Neural cell (in vitro differentiated cells): ENCODE measurements around the gene DACH1. TPM values are rescaled to one million over a fixed set of nuclear protein-coding genes. Genes with fewer than 3 reads are reported as not detected.

Experiments
- H2AFZ ChIP-seq: fragments of 200-600, 300-800 bp; sonication (generic), shearing (Covaris generic); 2 replicates; pipeline ENCODE4 v1.6.0; 2014; ENCODE audit warnings: low read depth, mild to moderate bottlenecking, antibody characterized with exemption, low read length, moderate library complexity
- H3F3A ChIP-seq: fragments of 200-600 bp; shearing (Covaris generic); 2 replicates; pipeline ENCODE4 v1.6.1; 2016; ENCODE audit warnings: mild to moderate bottlenecking, moderate library complexity, mixed read lengths, antibody characterized with exemption, low read length; ENCODE audit not compliant: insufficient read depth, poor library complexity, severe bottlenecking
- H3K27ac ChIP-seq: fragments of 200-600, 300-800 bp; sonication (generic), shearing (Covaris generic); 2 replicates; pipeline ENCODE4 v1.5.1; 2014; ENCODE audit warnings: mild to moderate bottlenecking, low read length, moderate library complexity
- H3K27me3 ChIP-seq: fragments of 300-800, 200-600 bp; sonication (generic), shearing (Covaris generic); 2 replicates; pipeline ENCODE4 v1.6.0; 2014; ENCODE audit warnings: mild to moderate bottlenecking, low read depth, low read length, moderate library complexity; ENCODE audit not compliant: insufficient read depth
- H3K36me3 ChIP-seq: fragments of 300-800, 200-600 bp; sonication (generic), shearing (Covaris generic); 2 replicates; pipeline ENCODE4 v1.5.1; 2014; ENCODE audit warnings: mild to moderate bottlenecking, antibody characterized with exemption, low read length, moderate library complexity; ENCODE audit not compliant: insufficient read depth
- H3K4me2 ChIP-seq: fragments of 300-800, 200-600 bp; sonication (generic), shearing (Covaris generic); 2 replicates; pipeline ENCODE4 v1.6.0; 2014; ENCODE audit warnings: mild to moderate bottlenecking, low read length
- H3K4me3 ChIP-seq: fragments of 300-800, 200-600 bp; sonication (generic), shearing (Covaris generic); 2 replicates; pipeline ENCODE4 v1.5.1; 2014; ENCODE audit warnings: mild to moderate bottlenecking, low read length, moderate library complexity
- H3K79me2 ChIP-seq: fragments of 200-600 bp; shearing (Covaris generic); replicated peaks from 2 replicates; pipeline ENCODE4 v1.6.0; 2014; ENCODE audit warnings: mild to moderate bottlenecking, low read length, moderate library complexity; ENCODE audit not compliant: insufficient read depth
- H3K9ac ChIP-seq: fragments of 300-800, 200-600 bp; sonication (generic), shearing (Covaris generic); 2 replicates; pipeline ENCODE4 v1.6.1; 2016; ENCODE audit warnings: mild to moderate bottlenecking, low read length, mixed read lengths
- H3K9me2 ChIP-seq: fragments of 200-600 bp; shearing (Covaris generic); 2 replicates; pipeline ENCODE4 v1.6.1; 2016; ENCODE audit warnings: mild to moderate bottlenecking, low read length, mixed read lengths; ENCODE audit not compliant: insufficient read depth
- H3K9me3 ChIP-seq: fragments of 200-600, 300-800 bp; sonication (generic), shearing (Covaris generic); 2 replicates; pipeline ENCODE4 v1.6.1; 2016; ENCODE audit warnings: mild to moderate bottlenecking, mixed run types, low read length, moderate library complexity, mixed read lengths
- H4K20me1 ChIP-seq: fragments of 200-600 bp; shearing (Covaris generic); 2 replicates; pipeline ENCODE4 v1.6.1; 2016; ENCODE audit warnings: mild to moderate bottlenecking, mixed run types; ENCODE audit not compliant: insufficient read depth
- CTCF ChIP-seq: fragments of 450-650 bp; IDR thresholded peaks from 2 replicates; pipeline ENCODE4 v1.5.1; 2014; ENCODE audit warnings: antibody characterized with exemption, mild to moderate bottlenecking, moderate library complexity; ENCODE audit not compliant: poor library complexity, severe bottlenecking
- EP300 ChIP-seq: fragments of 450-650 bp; conservative IDR thresholded peaks from 2 replicates; pipeline ENCODE4 v1.6.1; 2014; ENCODE audit warnings: antibody characterized with exemption, mild to moderate bottlenecking, moderate library complexity; ENCODE audit not compliant: poor library complexity, severe bottlenecking
- EZH2 ChIP-seq: fragments of 200-600, 300-800 bp; shearing (Covaris generic), sonication (generic); IDR thresholded peaks from 2 replicates; pipeline ENCODE4 v1.6.1; 2014; ENCODE audit warnings: antibody characterized with exemption, low read length, borderline replicate concordance, mild to moderate bottlenecking; ENCODE audit not compliant: insufficient read depth, poor library complexity, severe bottlenecking
- MXI1 ChIP-seq: fragments of 450-650 bp; conservative IDR thresholded peaks from 2 replicates; pipeline ENCODE4 v1.6.1; 2014; ENCODE audit warnings: antibody characterized with exemption, mild to moderate bottlenecking; ENCODE audit not compliant: poor library complexity, severe bottlenecking
- POLR2AphosphoS5 ChIP-seq: IDR thresholded peaks from 2 replicates; pipeline ENCODE4 v1.6.1; 2012
- RAD21 ChIP-seq: fragments of 450-650 bp; conservative IDR thresholded peaks from 2 replicates; pipeline ENCODE4 v1.6.1; 2014; ENCODE audit warnings: antibody characterized with exemption, mild to moderate bottlenecking, moderate library complexity
- REST ChIP-seq: IDR thresholded peaks from 2 replicates; pipeline ENCODE4 v1.6.1; 2012; ENCODE audit warnings: borderline replicate concordance
- SMC3 ChIP-seq: fragments of 450-650 bp; conservative IDR thresholded peaks from 2 replicates; pipeline ENCODE4 v1.6.1; 2014; ENCODE audit warnings: antibody characterized with exemption, mild to moderate bottlenecking, moderate library complexity; ENCODE audit not compliant: poor library complexity
- TAF1 ChIP-seq: IDR thresholded peaks from 2 replicates; pipeline ENCODE4 v1.6.1; 2012; ENCODE audit warnings: low read depth
- polyA plus RNA-seq: library from polyadenylated mRNA; depleted of rRNA; stranded (reverse); fragments of >200 nt; gene quantifications from 2 replicates; pipeline ENCODE4 v1.2.3, GENCODE V29; 2014

The DACH1 gene
- polyA plus RNA-seq, 1 donor from 2014 or later = 20.0 TPM

GRCh38 chr13:71685072-71685471 lies 181.9 kb downstream of the DACH1 start:
- no peaks in the 10 kb centered on the region for H3K9me3 ChIP-seq
- no peaks in the 10 kb centered on the region for H3F3A ChIP-seq
- H3K79me2 ChIP-seq = no peaks in the 10 kb centered on the region
- no peaks in the 10 kb centered on the region for H4K20me1 ChIP-seq
- no peak overlapping the region for H2AFZ ChIP-seq
- H3K9ac ChIP-seq = no peak overlapping the region
- no peak overlapping the region for H3K4me3 ChIP-seq
- no peak overlapping the region for H3K4me2 ChIP-seq
- H3K9me2 ChIP-seq = no peaks in the 10 kb centered on the region
- no peaks in the 10 kb centered on the region for H3K27me3 ChIP-seq
- TF ChIP-seq CTCF (no peak), EZH2 (no peak)
- no peaks in the 10 kb centered on the region for H3K36me3 ChIP-seq
- no peak overlapping the region for H3K27ac ChIP-seq

GRCh38 chr13:71681901-71682613 lies 184.9 kb downstream of the DACH1 start:
- Histone ChIP-seq H3K9me2 (no peaks in the 10 kb centered on the region), H3K27me3 (no peaks in the 10 kb centered on the region), H3K9ac (no peak overlapping the region), H3F3A (no peaks in the 10 kb centered on the region), H3K79me2 (no peaks in the 10 kb centered on the region), H4K20me1 (no peaks in the 10 kb centered on the region), H2AFZ (no peak overlapping the region), H3K4me3 (no peak overlapping the region), H3K27ac (no peak overlapping the region), H3K9me3 (no peaks in the 10 kb centered on the region), H3K4me2 (no peak overlapping the region), H3K36me3 (no peaks in the 10 kb centered on the region)
- no peak for TF ChIP-seq REST
- TF ChIP-seq EP300 = no peak
- TF ChIP-seq TAF1 = no peak
- no peak for TF ChIP-seq RAD21
- TF ChIP-seq SMC3 = no peak
- no peak for TF ChIP-seq EZH2
- TF ChIP-seq POLR2AphosphoS5 = no peak
- no peak for TF ChIP-seq CTCF
- TF ChIP-seq MXI1 = no peak
